Measurements from ENCODE around the gene KMT2E. TPM values are rescaled to one million over a fixed set of nuclear protein-coding genes. Genes with fewer than 3 reads are reported as not detected.

Gene KMT2E
- total RNA-seq, 1 donor from 2014 or later, result 97.0 TPM

DNA sequence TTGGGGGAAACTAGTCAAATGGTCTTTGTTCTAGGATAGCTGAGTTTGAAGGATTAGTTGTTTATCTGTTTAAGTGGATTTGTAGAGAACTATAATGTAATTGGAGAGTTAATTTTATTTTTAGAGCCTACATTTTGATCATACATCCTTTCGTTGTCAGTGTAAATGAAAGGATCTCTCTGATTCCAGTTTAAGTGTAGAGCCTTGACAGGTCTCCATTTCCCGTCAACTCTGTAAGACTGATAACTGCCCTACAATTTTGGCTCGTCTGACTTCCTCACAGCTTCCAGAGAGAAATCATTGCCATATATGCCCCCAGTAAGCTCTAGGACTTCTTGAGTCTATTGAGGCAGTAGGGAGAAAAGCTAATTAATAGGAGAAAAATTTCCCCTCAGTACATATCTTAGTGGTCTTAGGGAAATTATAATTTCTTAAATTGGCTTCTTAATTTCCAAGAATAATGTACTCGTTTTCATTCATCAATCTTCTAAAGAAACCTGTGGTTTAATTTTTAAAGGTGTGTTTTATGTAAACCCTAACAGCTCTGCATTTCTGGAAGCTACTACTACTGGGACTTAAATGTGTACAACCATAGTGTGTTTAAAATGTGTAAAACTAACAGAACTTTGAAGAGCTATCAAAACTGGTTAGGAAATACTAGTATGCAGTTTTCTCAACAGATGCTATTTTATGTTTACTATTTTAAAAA is 3.8 kb downstream of the KMT2E start:
- H3K27ac ChIP-seq, result peak overlapping the region; percentile 3
- intact Hi-C loops (cut with DNase I), result no loop called here
- DNase-seq, result no peak

DNA sequence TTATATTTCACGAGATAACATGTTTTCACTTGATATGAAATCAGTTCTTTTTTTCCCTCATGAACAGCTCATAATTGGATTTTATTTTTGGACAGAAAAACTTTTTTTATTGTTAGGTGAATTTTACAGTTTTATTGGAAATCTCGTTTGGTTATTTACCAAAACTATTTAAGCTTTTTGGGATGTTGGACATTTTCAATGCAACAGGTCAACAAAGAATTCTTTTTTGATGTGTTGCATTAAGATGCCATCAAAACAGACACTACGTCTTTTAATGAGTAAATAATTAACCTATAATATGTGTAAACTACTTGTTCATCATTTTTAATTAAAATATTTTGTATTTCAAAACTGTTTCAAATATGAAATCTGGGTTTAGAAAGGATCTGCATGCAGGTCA is 5.3 kb downstream of the KMT2E start:
- no peak for ATAC-seq
- DNase-seq, result no peak
- intact Hi-C loops (cut with DNase I), result no loop called here
- TF ChIP-seq, protein P1, sequence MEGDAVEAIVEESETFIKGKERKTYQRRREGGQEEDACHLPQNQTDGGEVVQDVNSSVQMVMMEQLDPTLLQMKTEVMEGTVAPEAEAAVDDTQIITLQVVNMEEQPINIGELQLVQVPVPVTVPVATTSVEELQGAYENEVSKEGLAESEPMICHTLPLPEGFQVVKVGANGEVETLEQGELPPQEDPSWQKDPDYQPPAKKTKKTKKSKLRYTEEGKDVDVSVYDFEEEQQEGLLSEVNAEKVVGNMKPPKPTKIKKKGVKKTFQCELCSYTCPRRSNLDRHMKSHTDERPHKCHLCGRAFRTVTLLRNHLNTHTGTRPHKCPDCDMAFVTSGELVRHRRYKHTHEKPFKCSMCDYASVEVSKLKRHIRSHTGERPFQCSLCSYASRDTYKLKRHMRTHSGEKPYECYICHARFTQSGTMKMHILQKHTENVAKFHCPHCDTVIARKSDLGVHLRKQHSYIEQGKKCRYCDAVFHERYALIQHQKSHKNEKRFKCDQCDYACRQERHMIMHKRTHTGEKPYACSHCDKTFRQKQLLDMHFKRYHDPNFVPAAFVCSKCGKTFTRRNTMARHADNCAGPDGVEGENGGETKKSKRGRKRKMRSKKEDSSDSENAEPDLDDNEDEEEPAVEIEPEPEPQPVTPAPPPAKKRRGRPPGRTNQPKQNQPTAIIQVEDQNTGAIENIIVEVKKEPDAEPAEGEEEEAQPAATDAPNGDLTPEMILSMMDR (IDR thresholded peaks at IDR 0.05), result no peak
- no peaks in the 10 kb centered on the region for H3K36me3 ChIP-seq
- no peak overlapping the region for H3K4me3 ChIP-seq
- H3K27me3 ChIP-seq, result no peaks in the 10 kb centered on the region
- H3K4me1 ChIP-seq, result peaks cover 62% of the 10 kb centered on the region
- H3K27ac ChIP-seq, result no peak overlapping the region
- H3K9me3 ChIP-seq, result no peaks in the 10 kb centered on the region

More for the DNA sequence above, 3.8 kb downstream of the KMT2E start:
- TF ChIP-seq, protein P1 (IDR thresholded peaks at IDR 0.05), result no peak
- Histone ChIP-seq H3K36me3 (no peaks in the 10 kb centered on the region), H3K4me3 (peak overlapping the region; percentile 89), H3K4me1 (peaks cover 47% of the 10 kb centered on the region), H3K27me3 (no peaks in the 10 kb centered on the region), H3K9me3 (no peaks in the 10 kb centered on the region)
- no peak for ATAC-seq

DNA sequence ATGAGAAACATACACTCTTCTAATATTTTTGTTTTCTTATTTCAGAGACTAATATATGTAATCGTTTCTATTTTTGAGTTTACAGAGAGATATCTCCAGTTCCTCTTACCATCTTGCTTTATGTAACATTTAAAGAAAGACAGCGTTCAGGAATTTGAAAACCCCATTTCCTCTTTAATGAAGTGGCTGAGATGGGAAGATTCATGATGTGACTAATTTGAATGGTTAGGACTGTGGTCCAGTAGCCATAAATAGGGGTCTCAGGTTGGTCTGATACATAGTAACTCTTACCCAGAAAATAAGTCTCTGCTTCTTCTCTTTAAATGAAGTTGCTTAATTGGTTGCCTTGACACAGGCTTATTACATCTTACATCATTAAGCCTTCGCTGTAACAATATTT is 6.9 kb downstream of the KMT2E start:
- intact Hi-C loops (cut with DNase I), result no loop called here
- DNase-seq (no peak), ATAC-seq (no peak)
- no peak overlapping the region for H3K4me3 ChIP-seq
- TF ChIP-seq, protein P1 (IDR thresholded peaks at IDR 0.05), result no peak
- H3K4me1 ChIP-seq, result peaks cover 79% of the 10 kb centered on the region
- H3K36me3 ChIP-seq, result no peaks in the 10 kb centered on the region
- peak overlapping the region; percentile 14 for H3K27ac ChIP-seq
- no peaks in the 10 kb centered on the region for H3K27me3 ChIP-seq
- no peaks in the 10 kb centered on the region for H3K9me3 ChIP-seq

DNA sequence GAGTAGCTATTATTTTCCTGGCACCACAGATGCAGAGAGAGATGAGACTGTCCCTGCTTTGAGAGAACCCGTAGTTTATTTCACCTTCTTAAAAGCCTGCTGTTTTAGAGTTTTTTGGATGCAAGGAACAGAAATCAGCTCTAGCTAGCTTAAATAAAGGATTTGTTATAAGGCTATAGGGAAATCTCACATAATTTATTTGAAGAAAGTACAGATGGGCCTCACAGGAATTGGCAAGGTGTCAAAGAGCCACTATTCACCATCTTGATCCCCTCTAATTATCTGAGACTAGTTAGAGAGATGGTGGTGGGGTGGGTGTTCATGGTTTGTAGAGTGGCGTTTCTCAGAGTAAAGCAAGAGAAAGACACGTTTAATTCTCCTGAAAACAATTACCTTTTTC is 7.3 kb downstream of the KMT2E start:
- intact Hi-C loops (cut with DNase I), result no loop called here
- H3K4me3 ChIP-seq, result no peak overlapping the region
- no peaks in the 10 kb centered on the region for H3K36me3 ChIP-seq
- H3K27me3 ChIP-seq, result no peaks in the 10 kb centered on the region
- peaks cover 83% of the 10 kb centered on the region for H3K4me1 ChIP-seq
- no peak for DNase-seq
- peak overlapping the region; percentile 14 for H3K27ac ChIP-seq
- TF ChIP-seq, protein P1 (IDR thresholded peaks at IDR 0.05), result no peak
- no peak for ATAC-seq
- no peaks in the 10 kb centered on the region for H3K9me3 ChIP-seq

DNA sequence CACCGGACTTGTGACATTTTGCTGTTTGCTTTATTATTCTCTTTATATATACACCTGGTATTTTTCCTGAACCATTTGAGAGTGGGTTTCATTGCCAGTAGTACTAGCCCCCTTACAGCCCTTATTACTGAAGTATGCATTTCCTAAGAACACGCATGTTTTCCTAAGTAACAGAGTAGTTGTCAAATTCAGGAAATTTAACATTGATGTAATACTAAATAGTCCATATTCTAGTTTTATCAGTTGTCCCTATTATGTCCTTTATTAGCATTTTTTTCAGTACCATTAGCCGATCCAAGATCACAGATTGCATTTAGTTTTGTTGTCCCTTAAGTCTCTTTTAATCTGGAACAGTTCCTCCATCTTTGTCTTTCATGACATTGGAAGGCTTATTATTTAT is 8.0 kb downstream of the KMT2E start:
- H3K4me1 ChIP-seq, result peaks cover 89% of the 10 kb centered on the region
- no peak overlapping the region for H3K27ac ChIP-seq
- no peak overlapping the region for H3K4me3 ChIP-seq
- no peak for DNase-seq
- H3K9me3 ChIP-seq, result no peaks in the 10 kb centered on the region
- intact Hi-C loops (cut with DNase I), result no loop called here
- TF ChIP-seq, protein P1 (IDR thresholded peaks at IDR 0.05), result no peak
- no peak for ATAC-seq
- H3K36me3 ChIP-seq, result no peaks in the 10 kb centered on the region
- no peaks in the 10 kb centered on the region for H3K27me3 ChIP-seq

All from upper lobe of right lung (tissue), 1 donor.